HL-60/S4 (cell line): ENCODE results near the gene SCARB1.

Source experiments
- in situ Hi-C: fragments of 300-500 bp; cut with MboI; formaldehyde crosslinking; loops from 2 replicates; pipeline ENCODE4 v1.14.3; 2022; ENCODE audit warnings: low sequenced_read_pairs

The SCARB1 gene

GRCh38 chr12:124763594-124763979 is 100.1 kb downstream of the SCARB1 start:
- in situ Hi-C loops = loop anchor here (10.0 kb wide), 3 partner anchors 189 to 729 kb away; no protein-coding TSS in a partner anchor

DNA sequence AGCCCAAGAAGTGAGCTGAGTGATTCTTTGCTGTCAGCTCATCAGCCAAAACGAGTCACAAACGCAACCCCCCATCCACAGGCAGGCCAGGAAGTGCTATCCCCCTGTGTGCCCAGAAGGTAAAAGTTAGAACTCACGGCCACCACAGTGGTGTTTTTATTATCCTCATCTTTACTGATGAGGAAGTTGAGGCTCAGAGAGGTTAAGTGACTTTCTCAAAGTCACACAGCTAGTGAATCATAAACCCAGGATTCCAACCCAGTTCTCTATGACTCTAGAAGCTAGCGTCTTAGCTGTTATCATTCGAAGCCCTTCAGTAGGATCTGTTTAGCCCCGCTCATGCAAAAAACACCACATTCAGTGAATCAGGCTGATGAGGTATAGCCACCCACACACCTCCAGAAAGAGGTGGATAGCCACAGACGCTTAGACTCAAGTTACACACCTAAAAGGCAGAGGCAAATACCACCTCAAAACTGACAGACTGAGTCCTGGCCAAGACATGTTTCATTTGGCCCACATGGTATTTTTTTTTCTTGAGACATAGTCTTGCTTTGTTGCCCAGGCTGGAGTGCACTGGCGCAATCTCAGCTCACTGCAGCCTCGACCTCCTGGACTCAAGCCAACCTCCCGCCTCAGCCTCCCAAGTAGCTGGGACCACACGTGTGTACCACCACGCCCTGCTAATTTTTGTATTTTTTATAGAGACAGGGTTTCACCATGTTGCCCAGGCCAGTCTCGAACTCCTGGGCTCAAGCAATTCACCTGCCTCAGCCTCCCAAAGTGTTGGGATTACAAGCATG is 100.7 kb downstream of the SCARB1 start:
- in situ Hi-C loops = loop anchor here (10.0 kb wide), 3 partner anchors 188 to 728 kb away; no protein-coding TSS in a partner anchor

- in situ Hi-C loops = loop anchor here (10.0 kb wide), 3 partner anchors 188 to 728 kb away; no protein-coding TSS in a partner anchor
Observed at GRCh38 chr12:124762384-124762783, 101.3 kb downstream of the SCARB1 start.

DNA sequence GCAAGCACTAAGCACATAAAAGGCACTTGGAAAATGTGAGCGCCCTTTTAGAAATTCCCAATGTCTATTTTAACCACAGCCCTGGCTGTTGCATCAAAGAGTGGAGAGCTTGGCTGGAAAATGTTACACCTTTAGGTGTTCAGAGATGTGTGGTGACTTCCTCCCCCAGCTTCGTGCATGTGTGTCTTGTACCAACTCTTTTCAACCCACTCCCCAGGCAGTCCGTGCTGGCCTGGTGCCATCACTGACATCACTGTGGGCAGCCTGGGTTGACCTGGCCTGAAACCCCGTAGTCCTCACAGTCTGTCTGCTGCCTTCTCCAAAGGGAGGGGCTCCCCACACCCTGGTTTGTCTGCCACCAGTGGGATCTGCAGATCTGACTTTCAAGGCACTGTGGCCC is 101.8 kb downstream of the SCARB1 start:
- in situ Hi-C loops = loop anchor here (10.0 kb wide), 3 partner anchors 187 to 727 kb away; no protein-coding TSS in a partner anchor

DNA sequence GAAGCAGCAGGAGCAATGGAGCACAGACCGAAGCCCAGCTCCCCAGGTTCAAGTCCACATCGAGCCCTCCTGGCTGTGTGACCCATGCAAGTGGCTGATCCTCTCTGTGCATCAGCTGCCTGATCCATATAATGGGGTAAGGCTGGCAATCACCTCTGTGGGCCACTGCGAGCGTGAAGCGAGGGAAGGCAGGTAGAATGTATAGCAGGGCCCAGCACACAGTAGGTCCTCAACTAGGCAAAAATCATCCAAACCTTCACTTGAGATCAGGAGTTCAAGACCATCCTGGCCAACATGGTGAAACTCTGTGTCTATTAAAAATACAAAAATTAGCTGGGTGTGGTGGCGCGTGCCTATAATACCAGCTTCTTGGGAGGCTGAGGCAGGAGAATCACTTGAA is 102.6 kb downstream of the SCARB1 start:
- in situ Hi-C loops = loop anchor here (10.0 kb wide), 3 partner anchors 186 to 726 kb away; no protein-coding TSS in a partner anchor

DNA sequence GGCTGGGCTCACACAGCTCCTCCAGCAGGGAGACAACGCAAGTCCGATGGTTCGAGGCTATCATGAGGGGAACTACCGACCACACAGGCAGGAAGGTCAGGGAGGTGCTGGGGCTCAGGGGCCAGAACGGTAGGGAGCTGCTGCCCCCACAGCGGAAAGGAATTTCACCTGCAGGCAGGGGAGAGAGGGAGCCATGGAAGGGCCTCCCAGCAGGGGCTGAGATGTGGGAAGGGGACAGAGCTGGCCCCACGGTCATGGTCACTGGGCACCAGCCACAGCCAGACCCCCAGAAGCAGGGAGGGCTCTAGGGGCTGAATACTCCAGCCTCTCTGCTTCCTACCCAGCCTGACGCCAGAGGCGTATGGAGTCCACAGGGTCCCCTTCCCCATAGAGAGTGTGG is 103.1 kb downstream of the SCARB1 start:
- in situ Hi-C loops = loop anchor here (10.0 kb wide), 3 partner anchors 186 to 726 kb away; no protein-coding TSS in a partner anchor

DNA sequence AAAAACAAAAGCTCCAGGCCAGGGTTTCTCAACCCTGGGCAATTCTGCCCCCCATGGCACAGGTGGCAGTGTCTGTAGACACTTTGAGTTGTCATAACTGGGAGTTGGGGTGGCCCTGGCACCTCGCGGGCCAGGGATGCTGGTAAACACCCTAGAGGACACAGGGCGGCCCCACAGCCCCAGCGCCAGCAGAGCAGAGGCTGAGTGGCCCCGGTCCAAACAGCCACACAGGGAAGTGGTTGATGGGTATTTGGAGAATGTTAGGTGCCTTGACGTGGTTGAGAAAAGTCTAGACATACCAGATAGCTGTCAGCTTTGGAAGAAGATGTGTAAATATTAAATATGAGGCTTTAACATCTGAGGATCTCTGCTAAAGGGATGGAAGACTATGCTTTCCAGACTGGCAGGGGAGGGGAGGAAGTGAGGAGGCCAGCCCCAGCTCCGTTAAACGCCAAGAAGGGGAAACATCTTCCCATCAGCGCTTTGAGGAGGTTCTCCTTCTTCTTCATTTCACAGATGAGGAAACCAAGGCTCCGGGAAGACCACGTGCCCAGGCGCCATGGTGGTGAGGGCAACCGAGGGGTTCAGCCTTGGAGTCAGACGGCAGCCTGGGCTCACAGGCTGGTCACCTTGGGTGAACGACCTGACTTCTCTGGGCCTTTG is 103.7 kb downstream of the SCARB1 start:
- in situ Hi-C loops = loop anchor here (10.0 kb wide), 3 partner anchors 185 to 725 kb away; no protein-coding TSS in a partner anchor

DNA sequence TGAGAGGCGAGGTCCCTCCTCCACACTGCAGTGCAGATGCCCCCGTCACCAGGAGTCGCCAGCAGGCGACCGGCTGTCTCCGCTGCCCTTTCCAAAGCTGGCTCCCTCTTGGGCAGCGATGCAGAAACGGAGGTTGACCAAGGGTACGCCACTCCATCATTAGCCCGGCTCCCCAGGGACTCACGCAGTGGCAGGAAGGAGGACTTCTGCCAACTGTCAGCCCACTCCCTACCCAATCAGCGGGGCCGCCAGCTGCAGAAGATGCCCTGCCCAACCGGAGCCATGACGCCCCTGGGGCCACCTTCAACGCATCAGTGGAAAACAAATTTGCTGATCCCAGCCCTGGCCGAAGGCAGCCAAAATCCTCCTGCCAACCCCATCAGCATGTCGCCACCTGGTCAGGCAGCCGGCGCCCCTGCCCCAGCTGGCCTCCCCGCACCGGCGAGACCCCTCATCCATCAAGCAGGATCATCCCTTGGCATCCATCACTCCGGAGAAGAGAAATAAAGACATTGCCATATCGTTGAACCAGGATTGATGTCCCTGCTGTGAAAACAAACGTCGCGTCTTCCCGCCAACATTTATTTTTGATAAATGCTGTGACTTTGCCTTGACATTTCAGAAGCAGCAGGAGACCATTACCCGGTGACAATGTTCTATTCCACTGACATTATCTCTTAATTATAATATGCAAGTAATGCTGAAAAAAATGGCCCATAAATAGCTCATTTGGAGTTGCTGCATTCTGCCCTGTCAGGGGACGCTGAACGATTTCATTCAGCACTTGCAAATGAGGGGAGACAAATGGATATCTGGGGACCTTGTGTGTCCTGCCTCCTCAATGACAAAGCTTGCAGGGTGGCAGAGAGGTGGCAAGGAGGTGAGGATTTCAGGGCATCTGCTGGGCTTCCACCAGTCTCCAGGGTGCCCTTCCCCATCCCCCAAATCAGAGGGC is 105.1 kb downstream of the SCARB1 start:
- in situ Hi-C loops = no loop called here

DNA sequence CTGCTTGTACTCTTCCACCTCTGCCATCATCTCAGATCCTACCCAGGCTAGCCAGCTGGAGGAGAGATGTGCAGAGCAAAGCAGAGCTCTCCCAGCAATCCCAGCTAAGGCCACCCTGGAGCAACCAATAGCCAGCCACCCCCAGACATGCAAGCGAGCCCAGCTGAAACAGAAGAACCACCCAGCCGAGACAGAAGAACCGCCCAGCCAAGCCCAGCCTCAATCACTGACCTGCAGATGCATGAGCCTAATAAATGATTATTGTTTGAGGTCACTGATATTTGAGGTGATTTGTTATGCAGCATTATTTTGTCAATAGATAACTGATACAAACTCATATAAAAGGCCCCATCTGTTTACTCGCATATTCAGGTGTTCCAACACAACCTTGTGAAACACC is 106.3 kb downstream of the SCARB1 start:
- in situ Hi-C loops = no loop called here

- in situ Hi-C loops = no loop called here
Observed at GRCh38 chr12:124756760-124757159, 106.9 kb downstream of the SCARB1 start.

GRCh38 chr12:124756166-124756565 is 107.5 kb downstream of the SCARB1 start:
- in situ Hi-C loops = no loop called here

DNA sequence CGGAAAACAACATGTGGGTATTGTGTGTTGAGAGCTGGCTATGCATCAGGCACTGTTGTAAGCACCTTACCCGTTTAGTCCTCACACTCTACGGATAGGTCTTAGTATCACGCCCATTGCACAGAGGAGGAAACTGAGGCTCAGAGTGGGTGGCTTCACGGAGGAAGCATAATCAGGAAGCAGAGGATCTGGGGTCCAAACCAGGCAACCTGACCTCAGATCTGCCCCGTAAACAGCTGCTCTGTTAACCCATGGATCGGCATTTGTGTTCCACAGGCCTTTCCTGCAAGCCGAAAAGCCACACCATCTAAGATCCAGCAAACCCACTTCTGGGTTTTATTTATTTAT is 107.9 kb downstream of the SCARB1 start:
- in situ Hi-C loops = no loop called here

GRCh38 chr12:124754949-124755800 is 108.5 kb downstream of the SCARB1 start:
- in situ Hi-C loops = no loop called here

- in situ Hi-C loops = no loop called here
Observed at GRCh38 chr12:124754491-124754890, 109.2 kb downstream of the SCARB1 start.

DNA sequence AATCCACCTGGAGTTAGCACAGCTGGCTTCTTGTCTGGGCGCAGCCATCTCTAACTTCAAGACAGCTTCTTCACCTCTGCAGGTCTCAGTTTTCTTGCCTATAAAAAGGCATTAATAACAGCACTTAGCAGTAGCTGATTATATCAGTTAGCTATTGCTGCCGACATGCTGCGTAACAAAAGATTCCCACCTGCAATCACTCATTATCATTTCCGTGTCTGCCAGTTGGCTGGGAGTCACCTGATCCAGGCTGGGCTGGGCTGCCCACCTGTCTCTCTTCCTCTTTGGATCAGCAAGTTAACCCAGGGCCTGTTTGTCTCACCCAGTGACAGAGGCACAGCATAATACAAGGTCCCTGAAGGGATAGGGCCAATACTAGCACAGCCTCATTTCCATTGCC is 109.7 kb downstream of the SCARB1 start:
- in situ Hi-C loops = no loop called here

DNA sequence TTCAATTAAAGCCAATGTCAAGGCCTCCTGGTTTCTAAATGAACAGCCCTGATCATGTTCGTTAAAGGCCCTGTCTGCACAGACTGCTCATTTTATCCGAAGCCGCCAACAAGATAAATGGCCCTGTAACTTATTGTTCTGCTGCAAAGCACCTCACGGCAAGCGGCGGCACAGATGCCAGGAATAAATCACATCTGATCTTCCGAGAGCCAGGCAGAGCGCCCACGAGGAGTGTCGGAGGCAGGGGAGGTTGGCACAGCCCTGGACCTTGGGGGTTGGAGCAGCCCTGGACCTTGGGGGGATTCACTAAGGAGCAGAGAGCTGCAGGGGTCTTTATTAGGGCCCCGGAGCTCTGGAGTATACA is 110.5 kb downstream of the SCARB1 start:
- in situ Hi-C loops = no loop called here

GRCh38 chr12:124752437-124753227 is 111.0 kb downstream of the SCARB1 start:
- in situ Hi-C loops = no loop called here

DNA sequence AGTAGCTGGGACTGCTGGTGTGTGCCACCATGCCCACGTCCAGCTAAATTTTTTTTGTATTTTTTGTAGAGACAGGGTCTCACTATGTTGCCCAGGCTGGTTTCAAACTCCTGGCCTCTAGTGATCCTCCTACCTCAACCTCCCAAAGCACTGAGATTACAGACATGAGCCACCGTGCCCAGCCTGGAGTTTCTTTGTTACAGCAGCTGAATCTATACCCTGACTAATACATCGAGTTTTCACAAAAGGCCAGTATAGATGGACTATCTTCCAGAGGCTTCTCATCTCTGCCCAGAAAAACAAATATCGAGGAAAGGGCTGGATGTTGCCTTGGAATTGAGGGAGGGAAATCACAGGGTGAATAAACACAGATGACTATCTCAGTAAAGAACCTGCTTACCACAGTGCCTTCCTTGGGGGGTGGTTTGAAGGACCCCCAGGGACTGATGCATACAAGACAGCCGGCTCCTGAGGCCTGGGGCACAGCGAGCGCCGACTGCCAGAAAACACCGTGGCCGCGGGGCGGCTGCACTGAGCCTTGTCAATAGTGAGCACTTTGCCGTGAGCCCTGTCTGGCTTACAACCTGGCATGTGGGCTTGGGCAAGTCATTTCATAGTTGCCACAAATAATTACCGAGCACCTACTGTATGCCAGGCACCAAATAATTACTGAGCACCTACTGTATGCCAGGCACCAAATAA is 111.9 kb downstream of the SCARB1 start:
- in situ Hi-C loops = no loop called here
